GM12891 (cell line): ENCODE data around the gene KARS1.
A peak's percentile ranks its signal among the peaks of the same experiment; 100 is the strongest.

Source experiments
- DNase-seq: peaks from one replicate; pipeline ENCODE4 v3.0.0; 2011; ENCODE audit warnings: low spot score; ENCODE audit not compliant: insufficient read length
- FAIRE-seq: peaks from 2 replicates; lab custom pipeline; 2011; peaks lifted over from hg19 to GRCh38; lab: Jason Lieb, UNC
- PAX5 ChIP-seq: IDR thresholded peaks from 2 replicates; pipeline ENCODE4 v1.6.1; 2011; ENCODE audit warnings: low read length, moderate library complexity, mild to moderate bottlenecking; ENCODE audit not compliant: insufficient read depth, severe bottlenecking
- POLR2A ChIP-seq: IDR thresholded peaks from 2 replicates; pipeline ENCODE4 v1.6.1; 2011; ENCODE audit warnings: low read depth, low read length, control low read depth
- POLR2AphosphoS5 ChIP-seq: IDR thresholded peaks from 2 replicates; pipeline ENCODE4 v1.6.1; 2011; ENCODE audit warnings: low read depth, low read length, control low read depth
- POU2F2 ChIP-seq: IDR thresholded peaks from 2 replicates; pipeline ENCODE4 v1.6.1; 2011; ENCODE audit warnings: low read depth, mild to moderate bottlenecking, control low read depth, low read length, moderate library complexity
- SPI1 ChIP-seq: IDR thresholded peaks from 2 replicates; pipeline ENCODE4 v1.6.1; 2011; ENCODE audit warnings: low read depth, low read length, control low read depth
- TAF1 ChIP-seq: IDR thresholded peaks from 2 replicates; pipeline ENCODE4 v1.6.1; 2011; ENCODE audit warnings: low read depth, low read length, control low read depth

The KARS1 gene

DNA sequence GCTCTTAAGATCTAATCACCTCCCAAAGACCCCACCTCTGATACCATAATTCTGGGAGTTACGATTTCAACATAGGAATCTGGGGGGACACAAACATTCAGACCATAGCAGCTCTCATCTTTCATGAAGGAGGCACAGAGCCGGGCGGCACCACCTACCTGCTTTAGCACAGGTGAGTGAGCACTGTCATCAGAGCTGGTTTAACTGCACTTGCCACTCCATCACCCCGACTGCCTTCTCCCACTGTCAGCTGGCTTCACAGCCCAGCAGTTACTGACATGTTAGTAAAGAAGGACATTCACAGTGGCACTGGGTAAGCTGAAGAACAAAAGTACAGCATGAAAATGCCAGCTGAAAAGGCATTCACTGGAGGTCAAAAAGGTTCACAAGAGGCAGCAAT lies 58.7 kb downstream of the KARS1 start:
- no peak for TF ChIP-seq POU2F2
- TF ChIP-seq TAF1, result no peak
- no peak for TF ChIP-seq SPI1
- no peak for TF ChIP-seq PAX5
- TF ChIP-seq POLR2A, result no peak
- no peak for TF ChIP-seq POLR2AphosphoS5
- FAIRE-seq, result no peak
- DNase-seq, result no peak

DNA sequence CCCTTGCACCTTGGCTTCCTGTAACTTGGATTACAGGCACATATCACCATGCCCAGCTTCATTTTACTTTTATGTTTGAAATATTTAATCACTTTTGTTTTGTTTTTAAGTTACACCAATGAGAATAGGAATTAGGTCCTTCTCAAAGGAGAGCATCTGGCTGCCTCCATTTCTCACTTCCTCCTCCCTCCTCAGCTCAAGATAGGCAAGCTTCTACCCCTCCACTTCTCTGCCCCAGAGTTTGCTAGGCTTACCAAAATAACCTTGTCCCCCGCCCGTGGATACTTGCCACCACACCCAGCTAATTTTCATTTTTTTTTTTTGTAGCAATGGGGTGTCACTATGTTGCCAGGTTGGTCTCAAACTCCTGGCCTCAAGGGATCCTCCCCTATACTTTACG lies 63.4 kb downstream of the KARS1 start:
- FAIRE-seq (peak; percentile 13), DNase-seq (no peak)
- no peak for TF ChIP-seq POU2F2
- peak; percentile 81 for TF ChIP-seq SPI1

DNA sequence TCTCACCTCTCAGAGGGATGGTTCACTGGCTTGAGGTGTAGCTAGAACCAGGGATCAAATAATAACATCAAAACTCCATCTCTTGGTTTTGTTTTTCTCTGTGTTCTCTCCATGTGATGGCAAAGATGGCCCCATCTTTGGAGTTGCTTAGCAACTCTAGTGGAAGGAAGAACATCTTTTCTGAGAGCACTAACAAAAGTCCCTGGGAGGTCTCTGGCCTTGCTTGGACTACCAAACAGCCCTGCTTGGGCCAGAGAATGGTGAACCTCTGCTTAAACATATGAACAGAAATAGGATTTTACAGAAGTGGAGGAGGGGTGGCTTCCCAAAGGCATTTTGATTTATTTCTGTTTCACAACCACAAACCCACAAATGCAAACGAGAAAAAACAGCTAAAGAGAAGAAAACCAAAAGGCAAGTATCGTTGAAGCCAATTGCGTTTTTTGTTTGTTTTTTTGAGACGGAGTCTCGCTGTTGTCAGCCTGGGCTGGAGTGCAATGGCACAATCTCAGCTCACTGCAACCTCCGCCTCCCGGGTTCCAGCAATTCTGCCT lies 68.1 kb downstream of the KARS1 start:
- DNase-seq, result no peak
- TF ChIP-seq SPI1, result no peak
- FAIRE-seq, result no peak

DNA sequence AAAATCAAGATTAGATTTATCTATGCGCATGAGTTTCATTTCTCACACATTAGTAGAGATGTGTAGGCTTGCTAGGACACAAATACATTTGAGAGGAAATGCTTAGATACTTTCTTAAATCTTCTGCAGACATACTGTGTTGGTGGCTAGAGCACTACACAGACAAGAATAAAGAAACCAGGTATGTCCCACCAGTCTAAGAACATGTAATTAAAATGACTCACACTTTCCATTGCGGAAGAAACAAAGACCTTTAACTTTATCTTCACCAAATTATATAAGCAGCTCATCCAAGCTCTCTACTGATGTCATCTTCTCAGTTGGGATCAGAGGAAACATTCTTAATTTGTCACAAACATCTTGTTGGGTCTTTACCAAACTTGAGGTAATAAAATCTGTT lies 68.7 kb downstream of the KARS1 start:
- FAIRE-seq, result no peak
- no peak for TF ChIP-seq POLR2AphosphoS5
- TF ChIP-seq PAX5, result no peak
- TF ChIP-seq SPI1, result no peak
- TF ChIP-seq POU2F2, result no peak
- no peak for TF ChIP-seq TAF1
- TF ChIP-seq POLR2A, result no peak
- DNase-seq, result no peak

DNA sequence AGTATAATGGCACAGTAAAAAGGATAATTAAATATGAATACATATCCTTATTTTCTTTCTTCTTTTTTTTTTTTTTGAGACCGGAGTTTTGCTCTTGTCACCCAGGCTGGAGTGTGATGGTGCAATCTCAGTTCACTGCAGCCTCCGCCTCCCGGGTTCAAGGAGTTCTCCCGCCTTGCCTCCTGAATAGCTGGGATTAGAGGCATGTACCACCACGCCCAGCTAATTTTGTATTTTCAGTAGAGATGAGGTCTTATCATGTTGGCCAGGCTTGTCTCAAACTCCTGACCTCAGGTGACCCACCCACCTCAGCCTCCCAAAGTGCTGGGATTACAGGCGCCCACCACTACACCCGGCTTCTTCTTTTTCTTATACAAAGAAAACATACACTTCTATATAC lies 69.3 kb downstream of the KARS1 start:
- no peak for DNase-seq
- TF ChIP-seq POLR2AphosphoS5 (no peak), POLR2A (no peak), PAX5 (no peak), TAF1 (no peak), SPI1 (no peak), POU2F2 (no peak)
- FAIRE-seq, result no peak
